EL (cell line): ENCODE data around the gene TBCK.
"Not testable (repeated sequence)": the region's sequence is repeated elsewhere in the genome, so short reads cannot be mapped to it uniquely, and the experiment has no call there.

Experiments used
- DNase-seq: peaks from one replicate; pipeline ENCODE4 v3.0.0-alpha.2; 2016

TBCK gene

GRCh38 chr4:106208481-106209460 is 107.2 kb downstream of the TBCK start:
- DNase-seq = no peak

- DNase-seq = no peak
These were observed 114.6 kb downstream of the TBCK start for GRCh38 chr4:106201373-106201772.

GRCh38 chr4:106195435-106195950 is 120.5 kb downstream of the TBCK start:
- no peak for DNase-seq

GRCh38 chr4:106194801-106195200 is 121.2 kb downstream of the TBCK start:
- DNase-seq = no peak

GRCh38 chr4:106192131-106192530 is 123.9 kb downstream of the TBCK start:
- no peak for DNase-seq

GRCh38 chr4:106186201-106186600 is 129.8 kb downstream of the TBCK start:
- DNase-seq = no peak

- no peak for DNase-seq
These were observed 132.5 kb downstream of the TBCK start for GRCh38 chr4:106183551-106183950.

- DNase-seq = no peak
These were observed 143.1 kb downstream of the TBCK start for GRCh38 chr4:106172861-106173260.

- no peak for DNase-seq
These were observed 150.5 kb downstream of the TBCK start for GRCh38 chr4:106165351-106166010.

- no peak for DNase-seq
These were observed 153.7 kb downstream of the TBCK start for GRCh38 chr4:106162278-106162677.

- no peak for DNase-seq
These were observed 155.4 kb downstream of the TBCK start for GRCh38 chr4:106160560-106160959.

GRCh38 chr4:106149911-106150310 is 166.1 kb downstream of the TBCK start:
- DNase-seq = no peak

GRCh38 chr4:106149026-106149425 is 167.0 kb downstream of the TBCK start:
- DNase-seq = no peak

- DNase-seq = no peak
These were observed 173.3 kb downstream of the TBCK start for GRCh38 chr4:106142616-106143127.

GRCh38 chr4:106140601-106141000 is 175.4 kb downstream of the TBCK start:
- no peak for DNase-seq

GRCh38 chr4:106136777-106137331 is 179.2 kb downstream of the TBCK start:
- DNase-seq = no peak

GRCh38 chr4:106132045-106132444 is 184.0 kb downstream of the TBCK start:
- no peak for DNase-seq

- DNase-seq = no peak
These were observed 189.9 kb downstream of the TBCK start for GRCh38 chr4:106126062-106126461.

GRCh38 chr4:106119949-106120555 is 196.0 kb downstream of the TBCK start:
- not testable (repeated sequence) for DNase-seq

- no peak for DNase-seq
These were observed 200.0 kb downstream of the TBCK start for GRCh38 chr4:106116025-106116424.

GRCh38 chr4:106114270-106114669 is 201.7 kb downstream of the TBCK start:
- no peak for DNase-seq

GRCh38 chr4:106111778-106112469 is 204.1 kb downstream of the TBCK start:
- DNase-seq = not testable (repeated sequence)
